Neural cell (in vitro differentiated cells): ENCODE measurements around the gene PRSS21. TPM values are rescaled to one million over a fixed set of nuclear protein-coding genes. Genes with fewer than 3 reads are reported as not detected.
A peak's percentile ranks its signal among the peaks of the same experiment; 100 is the strongest.

Source experiments
- H2AFZ ChIP-seq: fragments of 200-600, 300-800 bp; sonication (generic), shearing (Covaris generic); 2 replicates; pipeline ENCODE4 v1.6.0; 2014; ENCODE audit warnings: low read depth, mild to moderate bottlenecking, antibody characterized with exemption, low read length, moderate library complexity
- H3F3A ChIP-seq: fragments of 200-600 bp; shearing (Covaris generic); 2 replicates; pipeline ENCODE4 v1.6.1; 2016; ENCODE audit warnings: mild to moderate bottlenecking, moderate library complexity, mixed read lengths, antibody characterized with exemption, low read length; ENCODE audit not compliant: insufficient read depth, poor library complexity, severe bottlenecking
- H3K27ac ChIP-seq: fragments of 200-600, 300-800 bp; sonication (generic), shearing (Covaris generic); 2 replicates; pipeline ENCODE4 v1.5.1; 2014; ENCODE audit warnings: mild to moderate bottlenecking, low read length, moderate library complexity
- H3K27me3 ChIP-seq: fragments of 300-800, 200-600 bp; sonication (generic), shearing (Covaris generic); 2 replicates; pipeline ENCODE4 v1.6.0; 2014; ENCODE audit warnings: mild to moderate bottlenecking, low read depth, low read length, moderate library complexity; ENCODE audit not compliant: insufficient read depth
- H3K36me3 ChIP-seq: fragments of 300-800, 200-600 bp; sonication (generic), shearing (Covaris generic); 2 replicates; pipeline ENCODE4 v1.5.1; 2014; ENCODE audit warnings: mild to moderate bottlenecking, antibody characterized with exemption, low read length, moderate library complexity; ENCODE audit not compliant: insufficient read depth
- H3K4me2 ChIP-seq: fragments of 300-800, 200-600 bp; sonication (generic), shearing (Covaris generic); 2 replicates; pipeline ENCODE4 v1.6.0; 2014; ENCODE audit warnings: mild to moderate bottlenecking, low read length
- H3K4me3 ChIP-seq: fragments of 300-800, 200-600 bp; sonication (generic), shearing (Covaris generic); 2 replicates; pipeline ENCODE4 v1.5.1; 2014; ENCODE audit warnings: mild to moderate bottlenecking, low read length, moderate library complexity
- H3K79me2 ChIP-seq: fragments of 200-600 bp; shearing (Covaris generic); replicated peaks from 2 replicates; pipeline ENCODE4 v1.6.0; 2014; ENCODE audit warnings: mild to moderate bottlenecking, low read length, moderate library complexity; ENCODE audit not compliant: insufficient read depth
- H3K9ac ChIP-seq: fragments of 300-800, 200-600 bp; sonication (generic), shearing (Covaris generic); 2 replicates; pipeline ENCODE4 v1.6.1; 2016; ENCODE audit warnings: mild to moderate bottlenecking, low read length, mixed read lengths
- H3K9me2 ChIP-seq: fragments of 200-600 bp; shearing (Covaris generic); 2 replicates; pipeline ENCODE4 v1.6.1; 2016; ENCODE audit warnings: mild to moderate bottlenecking, low read length, mixed read lengths; ENCODE audit not compliant: insufficient read depth
- H3K9me3 ChIP-seq: fragments of 200-600, 300-800 bp; sonication (generic), shearing (Covaris generic); 2 replicates; pipeline ENCODE4 v1.6.1; 2016; ENCODE audit warnings: mild to moderate bottlenecking, mixed run types, low read length, moderate library complexity, mixed read lengths
- H4K20me1 ChIP-seq: fragments of 200-600 bp; shearing (Covaris generic); 2 replicates; pipeline ENCODE4 v1.6.1; 2016; ENCODE audit warnings: mild to moderate bottlenecking, mixed run types; ENCODE audit not compliant: insufficient read depth
- CTCF ChIP-seq: fragments of 450-650 bp; IDR thresholded peaks from 2 replicates; pipeline ENCODE4 v1.5.1; 2014; ENCODE audit warnings: antibody characterized with exemption, mild to moderate bottlenecking, moderate library complexity; ENCODE audit not compliant: poor library complexity, severe bottlenecking
- EP300 ChIP-seq: fragments of 450-650 bp; conservative IDR thresholded peaks from 2 replicates; pipeline ENCODE4 v1.6.1; 2014; ENCODE audit warnings: antibody characterized with exemption, mild to moderate bottlenecking, moderate library complexity; ENCODE audit not compliant: poor library complexity, severe bottlenecking
- EZH2 ChIP-seq: fragments of 200-600, 300-800 bp; shearing (Covaris generic), sonication (generic); IDR thresholded peaks from 2 replicates; pipeline ENCODE4 v1.6.1; 2014; ENCODE audit warnings: antibody characterized with exemption, low read length, borderline replicate concordance, mild to moderate bottlenecking; ENCODE audit not compliant: insufficient read depth, poor library complexity, severe bottlenecking
- MXI1 ChIP-seq: fragments of 450-650 bp; conservative IDR thresholded peaks from 2 replicates; pipeline ENCODE4 v1.6.1; 2014; ENCODE audit warnings: antibody characterized with exemption, mild to moderate bottlenecking; ENCODE audit not compliant: poor library complexity, severe bottlenecking
- POLR2AphosphoS5 ChIP-seq: IDR thresholded peaks from 2 replicates; pipeline ENCODE4 v1.6.1; 2012
- RAD21 ChIP-seq: fragments of 450-650 bp; conservative IDR thresholded peaks from 2 replicates; pipeline ENCODE4 v1.6.1; 2014; ENCODE audit warnings: antibody characterized with exemption, mild to moderate bottlenecking, moderate library complexity
- REST ChIP-seq: IDR thresholded peaks from 2 replicates; pipeline ENCODE4 v1.6.1; 2012; ENCODE audit warnings: borderline replicate concordance
- SMC3 ChIP-seq: fragments of 450-650 bp; conservative IDR thresholded peaks from 2 replicates; pipeline ENCODE4 v1.6.1; 2014; ENCODE audit warnings: antibody characterized with exemption, mild to moderate bottlenecking, moderate library complexity; ENCODE audit not compliant: poor library complexity
- TAF1 ChIP-seq: IDR thresholded peaks from 2 replicates; pipeline ENCODE4 v1.6.1; 2012; ENCODE audit warnings: low read depth
- polyA plus RNA-seq: library from polyadenylated mRNA; depleted of rRNA; stranded (reverse); fragments of >200 nt; gene quantifications from 2 replicates; pipeline ENCODE4 v1.2.3, GENCODE V29; 2014

The PRSS21 gene
- polyA plus RNA-seq, 1 donor from 2014 or later: not detected

GRCh38 chr16:2778630-2778958 lies 38.4 kb upstream of the PRSS21 start:
- Histone ChIP-seq H3K9ac (peak overlapping the region; percentile 99), H3K4me2 (peak overlapping the region; percentile 89)
- no peak for TF ChIP-seq TAF1

GRCh38 chr16:2779151-2779920 lies 37.7 kb upstream of the PRSS21 start:
- Histone ChIP-seq H3K9me3 (no peaks in the 10 kb centered on the region), H3K4me2 (no peak overlapping the region), H3K79me2 (peaks cover 37% of the 10 kb centered on the region), H3K36me3 (no peaks in the 10 kb centered on the region), H3F3A (no peaks in the 10 kb centered on the region), H4K20me1 (no peaks in the 10 kb centered on the region), H3K9me2 (no peaks in the 10 kb centered on the region), H3K9ac (no peak overlapping the region), H3K4me3 (no peak overlapping the region), H2AFZ (no peak overlapping the region), H3K27me3 (no peaks in the 10 kb centered on the region), H3K27ac (no peak overlapping the region)
- no peak for TF ChIP-seq TAF1
- no peak for TF ChIP-seq SMC3
- TF ChIP-seq REST: no peak
- TF ChIP-seq RAD21: no peak
- TF ChIP-seq POLR2AphosphoS5: no peak
- no peak for TF ChIP-seq EP300
- no peak for TF ChIP-seq MXI1
- no peak for TF ChIP-seq EZH2
- no peak for TF ChIP-seq CTCF

More at GRCh38 chr16:2778630-2778958, 38.4 kb upstream of the PRSS21 start:
- H3K9me2 ChIP-seq: no peaks in the 10 kb centered on the region
- H3K36me3 ChIP-seq: no peaks in the 10 kb centered on the region
- H4K20me1 ChIP-seq: no peaks in the 10 kb centered on the region
- H3K79me2 ChIP-seq: peaks cover 39% of the 10 kb centered on the region
- peak overlapping the region; percentile 99 for H3K27ac ChIP-seq
- H3K4me3 ChIP-seq: peak overlapping the region; percentile 97
- no peaks in the 10 kb centered on the region for H3F3A ChIP-seq
- H3K9me3 ChIP-seq: no peaks in the 10 kb centered on the region
- H2AFZ ChIP-seq: no peak overlapping the region
- H3K27me3 ChIP-seq: no peaks in the 10 kb centered on the region
